Measurements from ENCODE around the gene MYCL.
"Not testable (repeated sequence)": the region's sequence is repeated elsewhere in the genome, so short reads cannot be mapped to it uniquely, and the experiment has no call there.

Gene MYCL

DNA sequence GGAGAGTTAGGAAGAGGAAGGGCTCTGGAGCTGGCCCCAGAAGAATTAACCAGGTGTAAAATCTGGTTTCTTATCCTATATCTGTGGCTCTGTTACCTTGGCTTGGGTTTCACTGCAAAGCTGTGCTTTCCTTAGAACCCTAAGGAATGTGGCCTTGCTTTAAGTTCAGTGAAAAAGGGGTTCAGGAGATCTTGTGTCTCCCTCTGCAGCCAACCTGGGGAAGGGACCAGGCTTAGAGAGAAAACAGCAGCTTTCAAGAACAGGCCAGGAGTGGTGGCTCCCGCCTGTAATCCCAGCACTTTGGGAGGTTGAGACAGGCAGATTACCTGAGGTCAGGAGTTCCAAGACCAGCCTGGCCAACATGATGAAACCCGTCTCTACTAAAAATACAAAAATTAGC is 16.1 kb upstream of the MYCL start:
- DNase-seq = no peak

DNA sequence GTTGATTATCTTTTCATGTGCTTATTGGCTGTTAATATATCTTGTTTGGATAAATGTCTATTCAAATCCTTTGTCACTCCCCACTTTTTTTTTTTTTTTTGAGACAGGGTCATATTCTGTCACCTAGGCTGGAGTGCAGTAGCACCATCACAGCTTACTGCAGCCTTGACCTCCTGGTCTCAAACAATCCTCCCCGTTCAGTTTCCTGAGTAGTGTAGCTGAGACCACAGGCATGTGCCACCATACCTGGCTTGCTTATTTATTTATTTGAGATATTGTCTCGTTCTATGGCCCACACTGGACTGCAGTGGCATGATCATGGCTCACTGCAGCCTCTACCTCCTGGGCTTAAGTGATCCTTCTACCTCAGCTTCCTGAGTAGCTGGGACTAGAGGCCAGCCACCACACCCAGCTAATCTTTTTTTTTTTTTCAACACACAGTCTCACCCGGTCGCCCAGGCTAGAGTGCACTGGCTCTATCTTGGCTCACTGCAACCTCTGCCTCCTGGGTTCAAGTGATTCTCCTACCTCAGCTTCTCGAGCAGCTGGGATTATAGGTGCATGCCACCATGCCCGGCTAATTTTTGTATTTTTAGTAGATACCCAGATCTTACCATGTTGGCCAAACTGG is 13.9 kb upstream of the MYCL start:
- DNase-seq = no peak

DNA sequence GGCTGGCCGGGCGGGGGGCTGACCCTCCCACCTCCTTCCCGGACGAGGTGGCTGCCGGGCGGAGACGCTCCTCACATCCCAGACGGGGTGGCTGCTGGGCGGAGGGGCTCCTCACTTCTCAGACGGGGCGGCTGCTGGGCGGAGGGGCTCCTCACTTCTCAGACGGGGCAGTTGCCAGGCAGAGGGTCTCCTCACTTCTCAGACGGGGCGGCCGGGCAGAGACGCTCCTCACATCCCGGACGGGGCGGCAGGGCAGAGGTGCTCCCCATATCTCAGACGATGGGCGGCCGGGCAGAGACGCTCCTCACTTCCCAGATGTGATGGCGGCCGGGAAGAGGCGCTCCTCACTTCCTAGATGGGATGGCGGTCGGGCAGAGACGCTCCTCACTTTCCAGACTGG is 11.4 kb upstream of the MYCL start:
- not testable (repeated sequence) for DNase-seq

DNA sequence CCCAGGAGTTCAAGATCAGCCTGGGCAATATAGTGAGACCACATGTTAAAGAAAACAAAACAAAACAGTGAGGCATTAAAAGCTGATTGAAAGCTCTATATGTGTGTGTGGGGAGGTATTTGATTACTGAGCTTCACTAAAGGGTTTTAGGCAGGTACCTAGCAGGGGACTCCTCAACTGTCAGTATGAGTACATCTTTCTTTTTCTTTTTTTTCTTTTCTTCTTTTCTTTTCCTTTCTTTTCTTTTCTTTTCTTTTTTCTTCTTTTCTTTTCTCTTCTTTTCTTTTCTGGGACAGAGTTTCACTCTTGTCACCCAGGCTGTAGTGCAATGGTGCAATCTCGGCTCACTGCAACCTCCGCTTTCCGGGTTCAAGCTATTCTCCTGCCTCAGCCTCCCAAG is 8.5 kb upstream of the MYCL start:
- DNase-seq = no peak

DNA sequence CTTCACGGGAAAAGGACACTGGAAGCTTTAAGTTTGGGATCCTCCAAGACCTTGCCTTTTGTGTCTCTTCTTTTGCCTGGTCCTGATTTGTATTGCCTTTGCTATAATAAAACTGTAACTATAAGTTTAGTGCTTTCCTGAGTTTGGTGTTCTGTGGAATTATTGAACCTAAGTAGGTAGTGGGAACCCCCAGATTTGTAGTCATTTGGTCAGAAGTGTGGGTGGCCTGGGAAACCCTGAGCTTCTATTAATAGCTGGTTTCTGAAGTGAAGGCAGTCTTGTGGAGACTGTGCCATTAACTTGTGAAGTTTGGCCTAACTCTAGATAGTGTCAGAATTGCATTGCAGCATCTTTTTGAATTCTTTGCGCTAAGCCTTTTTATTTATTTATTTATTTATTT is 6.8 kb upstream of the MYCL start:
- DNase-seq = no peak

DNA sequence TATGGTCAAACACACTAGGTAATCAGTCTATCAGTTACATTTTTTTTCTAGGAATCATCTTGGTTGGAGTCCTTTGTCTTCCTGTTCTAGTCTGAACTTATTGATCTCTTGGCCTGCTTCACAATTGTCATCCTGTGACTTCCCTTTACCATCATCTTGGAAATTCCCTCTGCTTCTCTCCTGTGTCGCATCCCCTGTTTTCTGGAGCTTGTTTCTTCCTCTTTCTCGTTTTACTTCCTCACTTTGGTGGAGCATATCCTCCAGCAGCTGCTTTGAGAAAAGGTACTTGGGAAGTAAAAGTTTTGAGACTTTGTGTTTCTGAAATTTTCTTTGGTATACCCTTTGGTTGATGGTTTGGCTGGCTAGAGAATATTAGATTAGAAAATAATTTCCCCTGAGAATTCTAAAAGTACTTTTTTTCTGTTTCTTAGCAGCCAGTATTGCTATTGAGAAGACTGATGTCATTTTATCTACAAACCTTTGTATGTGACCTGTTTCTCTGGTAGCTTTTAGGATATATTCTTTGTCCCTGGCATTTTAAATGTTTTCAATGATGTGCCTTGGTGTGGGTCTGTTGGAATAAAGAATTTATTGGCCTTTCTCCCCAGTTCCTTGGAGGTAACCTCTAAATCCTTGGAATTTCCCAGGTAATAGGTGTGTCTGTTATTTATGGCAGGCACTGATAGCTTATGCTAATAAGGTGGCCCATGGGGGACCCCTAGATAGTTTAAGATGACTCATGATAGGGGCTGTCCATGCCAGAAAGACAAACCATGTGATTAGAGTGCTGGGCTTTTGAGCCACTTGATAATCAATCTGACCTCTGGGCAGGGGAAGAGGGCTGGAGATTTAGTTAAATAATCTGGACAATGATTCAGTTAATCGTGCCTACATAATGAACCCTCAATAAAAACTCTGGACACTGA is 6.1 kb upstream of the MYCL start:
- DNase-seq = no peak

DNA sequence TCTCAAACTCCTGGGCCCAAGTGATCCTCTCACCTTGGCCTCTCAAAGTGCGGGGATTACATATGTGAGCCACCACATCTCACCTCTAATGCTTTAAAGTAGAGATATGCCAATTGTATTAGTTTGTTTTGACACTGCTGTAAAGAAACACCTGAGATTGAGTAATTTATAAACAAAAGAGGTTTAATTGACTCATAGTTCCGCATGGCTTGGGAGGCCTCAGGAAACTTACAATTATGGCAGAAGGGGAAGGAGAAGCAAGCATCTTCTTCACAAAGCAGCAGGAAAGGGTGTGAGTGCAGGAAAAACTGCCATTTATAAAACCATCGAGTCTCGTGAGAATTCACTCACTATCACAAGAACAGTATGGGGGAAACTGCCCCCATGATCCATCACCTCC is 3.5 kb upstream of the MYCL start:
- no peak for DNase-seq

DNA sequence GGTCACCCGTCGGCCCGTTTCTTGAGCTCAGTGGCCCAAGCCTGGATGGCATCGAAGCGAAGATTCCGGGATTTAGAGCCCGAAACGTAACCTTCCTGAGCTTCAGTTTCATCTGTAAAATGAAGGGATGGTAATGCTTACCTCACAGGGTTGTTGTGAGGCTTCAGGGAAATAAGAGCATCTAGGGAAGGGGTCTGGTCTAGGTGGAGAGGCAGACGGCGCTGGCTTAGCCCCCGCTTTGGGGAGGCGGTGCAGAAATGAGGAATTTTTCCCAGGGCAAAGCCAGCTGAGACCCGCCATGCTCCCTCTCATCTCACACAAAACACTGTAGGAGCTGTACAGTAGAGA is 717 bp upstream of the MYCL start:
- DNase-seq = no peak

DNA sequence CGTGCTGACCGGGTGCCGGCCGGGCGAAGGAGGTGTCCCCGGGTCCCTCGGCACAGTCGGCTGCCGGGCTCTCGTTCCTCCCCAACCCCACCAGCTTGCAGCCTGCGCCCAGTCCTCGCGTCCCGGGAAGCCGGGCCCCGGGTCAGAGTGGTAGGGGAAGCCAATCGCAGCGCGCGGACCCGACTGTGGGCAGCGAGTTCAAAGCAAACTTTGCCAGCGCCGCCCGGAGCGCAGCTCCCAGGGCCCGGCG is 328 bp downstream of the MYCL start:
- DNase-seq = no peak

DNA sequence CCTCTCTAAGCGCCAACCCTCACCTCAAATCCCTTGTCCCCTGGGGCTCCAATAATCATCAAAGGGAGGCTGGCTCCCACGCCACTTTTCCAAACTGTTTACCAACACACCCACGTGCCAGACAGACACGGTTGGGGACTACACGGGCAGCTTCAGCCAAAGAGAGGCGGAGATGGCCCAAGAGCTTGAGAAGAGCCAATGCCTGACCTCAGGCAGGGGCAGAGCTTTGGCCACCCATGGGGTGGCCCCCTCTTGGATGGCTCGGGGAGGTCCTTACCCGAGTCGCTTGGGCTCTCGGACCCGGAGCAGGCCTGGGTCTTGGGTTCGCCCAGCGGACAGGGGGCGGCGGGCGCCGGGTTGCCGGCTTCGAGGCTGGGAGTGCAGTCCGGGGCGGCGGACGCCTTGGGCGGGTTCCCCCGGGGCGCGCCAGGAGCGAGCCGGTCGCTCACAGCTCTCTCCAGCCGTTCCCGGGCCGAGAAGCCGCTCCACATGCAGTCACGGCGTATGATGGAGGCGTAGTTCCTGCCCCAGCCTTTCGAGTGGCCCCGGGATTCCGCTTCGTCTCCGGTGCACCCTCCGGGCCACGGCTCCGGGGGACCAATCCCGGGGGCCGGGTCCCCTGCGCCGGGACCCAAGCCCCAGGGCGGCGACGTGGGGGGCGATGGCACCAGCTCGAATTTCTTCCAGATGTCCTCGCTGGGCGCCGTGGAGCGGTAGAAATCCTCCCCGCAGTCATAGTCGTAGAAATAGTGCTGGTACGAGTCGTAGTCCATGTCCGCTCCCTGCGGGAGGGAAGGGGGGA is 854 bp downstream of the MYCL start:
- DNase-seq = no peak

DNA sequence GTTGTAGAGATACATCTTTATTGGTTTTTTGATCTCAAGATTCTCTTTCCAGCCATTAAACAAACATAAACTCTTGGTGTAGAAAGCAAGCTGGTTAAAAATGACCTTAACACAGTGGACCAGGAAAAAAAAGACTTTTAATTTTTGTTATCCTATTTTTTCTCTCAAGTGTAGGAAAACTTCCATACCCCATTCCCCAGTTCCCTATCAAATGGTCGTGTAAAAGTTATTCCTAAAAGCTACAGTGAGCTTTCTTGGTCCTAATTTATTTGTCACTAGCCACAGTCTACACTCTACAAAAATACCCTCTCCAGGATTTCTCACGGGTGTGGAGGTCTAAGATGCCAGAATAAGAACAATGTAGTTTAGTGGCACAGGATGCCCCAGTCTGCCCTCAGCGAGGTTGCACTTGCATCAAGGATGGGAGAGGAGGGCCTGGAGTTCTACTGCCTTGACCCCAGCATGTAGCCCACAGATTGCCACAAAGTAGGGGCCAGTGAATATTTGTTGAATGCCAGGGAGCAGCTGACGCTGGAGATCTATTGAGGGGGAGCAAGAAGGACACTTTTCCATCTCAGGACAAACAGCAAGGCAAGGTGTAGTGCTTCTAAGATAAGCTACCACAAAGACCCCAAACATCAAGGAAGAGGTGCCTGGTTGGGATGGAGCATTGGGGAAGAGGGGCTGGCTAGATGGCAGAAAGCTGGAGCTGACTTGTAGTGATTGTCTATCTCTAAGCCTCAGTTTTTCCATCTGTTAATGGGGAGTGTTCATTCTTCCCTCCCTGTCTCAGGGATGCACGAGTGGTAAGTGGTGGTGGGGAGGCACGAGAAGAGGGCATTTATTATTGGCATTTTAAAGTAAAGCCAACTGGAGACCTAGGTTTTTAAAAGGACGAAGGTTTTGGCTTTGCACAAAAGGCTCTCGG is 1.8 kb downstream of the MYCL start:
- no peak for DNase-seq

DNA sequence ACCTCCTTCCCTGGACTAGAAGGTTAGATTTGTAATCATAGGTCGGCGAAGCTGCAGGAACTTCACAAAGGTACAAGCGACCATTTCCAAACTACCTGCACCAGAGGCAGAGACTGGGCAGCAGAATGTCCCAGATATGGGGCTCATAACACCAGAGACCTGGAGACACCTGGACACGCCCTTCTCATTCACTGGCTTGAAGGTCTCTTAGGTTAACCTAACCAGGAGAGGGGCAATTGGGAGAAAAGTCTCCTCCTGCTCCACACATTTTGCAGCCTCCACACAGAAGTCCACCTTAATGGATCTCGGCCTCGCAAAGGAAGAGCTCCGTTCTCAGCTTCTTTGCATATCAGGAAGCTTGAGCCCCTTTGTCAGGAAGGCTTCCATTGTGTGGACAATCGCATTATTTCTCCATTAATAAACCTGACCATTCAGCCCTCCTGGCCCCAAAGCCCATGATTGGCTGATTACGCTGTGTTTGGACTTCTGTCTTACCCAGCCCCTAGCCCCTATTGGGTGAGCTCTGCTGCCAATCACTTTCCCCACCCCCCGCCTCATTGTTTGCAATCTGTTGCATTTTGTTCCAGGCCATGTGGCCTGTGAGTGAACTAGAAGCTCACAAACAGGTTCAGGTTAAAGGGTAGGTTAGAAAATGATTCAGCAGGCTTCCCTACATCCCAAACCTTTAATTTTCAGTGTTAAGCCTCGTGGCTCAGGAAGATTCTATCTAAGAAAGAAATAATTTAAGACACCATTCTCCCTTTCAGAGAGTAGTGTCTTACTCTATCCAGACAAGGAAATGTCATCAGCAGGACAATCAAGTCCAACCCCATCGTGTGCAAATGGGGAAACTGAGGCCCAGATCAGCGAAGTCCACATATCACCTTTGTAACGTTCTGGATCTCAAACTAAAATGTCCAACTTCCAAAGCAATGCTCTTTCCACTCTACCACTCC is 2.8 kb downstream of the MYCL start:
- no peak for DNase-seq

DNA sequence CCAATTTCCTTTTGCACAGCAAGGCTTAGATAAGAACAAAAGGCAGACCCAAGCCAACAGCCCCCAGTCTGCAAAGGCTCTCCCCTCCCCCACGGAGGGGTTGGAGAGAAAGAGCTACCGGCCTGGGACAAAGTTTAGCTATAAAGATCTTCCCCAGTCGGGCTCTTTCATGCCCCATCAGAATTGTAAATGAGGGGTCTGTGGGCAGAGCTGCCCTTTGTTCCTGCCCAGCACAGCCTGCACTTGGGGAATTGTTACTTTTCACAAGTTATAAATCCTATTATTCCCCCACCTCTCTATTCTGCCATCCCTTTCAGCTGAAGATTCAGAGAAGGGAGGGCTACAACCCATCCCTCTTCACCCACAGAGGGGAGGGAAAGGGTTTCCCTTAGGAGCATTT is 3.5 kb downstream of the MYCL start:
- DNase-seq = no peak

DNA sequence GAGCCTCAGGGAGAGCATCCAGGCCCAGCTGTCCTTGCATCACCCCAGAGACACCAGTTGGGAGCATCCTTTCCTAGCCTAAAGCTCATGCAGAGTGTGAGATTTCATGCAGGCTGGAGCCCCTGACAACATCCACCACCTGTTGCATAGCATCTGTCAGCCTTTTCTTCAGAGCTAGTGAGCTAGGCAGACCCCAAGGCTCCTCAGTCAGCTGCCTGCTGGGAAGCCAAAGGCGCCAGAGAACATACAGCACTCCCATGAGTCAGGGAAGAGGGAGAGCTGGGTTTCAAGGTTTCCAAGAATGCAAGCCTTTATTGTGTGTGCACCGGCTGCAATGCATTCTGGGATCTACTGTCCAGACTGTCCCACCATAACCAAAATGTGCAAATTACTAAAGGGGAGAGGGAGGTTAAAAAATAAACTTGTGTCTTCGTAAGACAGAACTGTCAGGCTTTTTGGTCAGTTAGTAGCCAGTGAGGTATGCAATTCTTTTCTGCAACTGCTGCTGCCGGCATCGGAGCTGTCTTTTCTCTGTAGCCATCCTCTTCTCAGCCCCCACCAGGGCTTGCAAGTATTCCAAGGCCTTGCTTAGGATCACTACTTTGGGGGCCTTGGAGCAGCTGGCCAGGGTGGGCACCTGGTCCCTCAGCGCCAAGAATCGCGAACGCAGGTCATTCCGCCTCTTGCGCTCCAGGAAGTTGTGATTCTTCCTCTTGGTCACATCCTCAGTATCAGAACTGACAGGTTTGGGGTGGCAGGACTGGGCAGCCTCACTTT is 4.6 kb downstream of the MYCL start:
- no peak for DNase-seq

DNA sequence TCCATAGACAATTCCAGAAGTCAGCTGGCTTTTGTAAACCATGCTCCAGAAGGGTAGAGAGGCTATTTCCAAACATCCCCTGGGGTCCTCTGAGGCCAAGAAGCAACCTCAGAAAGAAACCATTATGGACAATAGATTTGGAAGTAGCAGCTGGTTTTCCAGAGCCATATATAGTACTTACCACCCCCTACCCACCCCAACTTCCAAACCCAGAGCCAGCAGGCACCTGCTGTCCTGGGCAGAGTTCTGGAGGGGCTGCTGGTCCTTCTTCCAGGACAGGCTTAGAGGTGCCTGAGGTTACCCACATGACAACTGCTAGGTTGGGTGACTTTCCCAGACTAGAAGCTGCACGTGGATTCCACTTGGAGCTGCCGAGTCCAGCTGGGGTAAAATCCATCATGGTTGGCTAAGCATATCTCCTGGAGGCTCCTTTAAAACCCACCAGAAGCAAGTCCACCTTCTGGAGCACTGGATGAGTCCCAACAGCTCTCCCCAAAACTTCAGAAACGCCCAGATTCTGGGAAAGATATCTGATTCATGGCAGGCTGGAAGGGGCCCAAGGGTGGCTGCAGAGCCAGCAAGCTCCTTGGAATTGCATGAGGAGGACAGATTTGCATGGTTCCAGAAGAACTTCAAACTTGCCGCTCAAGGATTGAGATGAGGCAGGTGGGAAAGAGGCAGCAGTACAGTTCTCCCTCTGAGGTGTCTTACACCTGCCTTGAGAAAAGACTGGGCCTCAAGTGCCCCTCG is 5.8 kb downstream of the MYCL start:
- DNase-seq = no peak

DNA sequence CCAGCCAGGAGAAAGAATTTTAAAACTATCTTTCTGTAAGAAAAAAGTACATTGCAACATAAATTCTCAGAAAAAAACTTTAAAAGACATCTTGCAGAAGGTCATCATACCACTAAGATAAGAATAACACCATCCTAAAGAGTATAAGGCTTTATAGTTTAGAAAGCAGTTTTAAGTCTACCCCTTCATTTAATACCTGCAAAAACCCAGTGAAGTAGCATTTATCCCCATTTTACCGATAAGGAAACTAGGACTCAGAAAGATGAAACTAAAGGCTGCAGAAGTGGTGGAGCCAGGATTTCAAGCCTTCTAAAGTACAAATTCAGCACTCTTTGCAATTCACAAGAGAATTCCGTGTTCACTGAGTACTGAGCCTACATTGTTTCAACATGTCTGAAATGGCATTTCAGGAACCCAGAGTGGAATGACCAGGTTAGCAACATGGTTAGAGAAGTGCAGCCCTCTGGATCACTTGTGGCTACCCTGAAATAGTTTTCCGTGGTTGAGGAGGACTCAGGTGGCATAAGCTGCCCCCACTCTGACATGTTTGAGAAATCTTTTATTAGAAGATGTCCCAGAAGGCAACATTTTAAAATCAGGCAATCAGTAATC is 6.7 kb downstream of the MYCL start:
- DNase-seq = no peak

DNA sequence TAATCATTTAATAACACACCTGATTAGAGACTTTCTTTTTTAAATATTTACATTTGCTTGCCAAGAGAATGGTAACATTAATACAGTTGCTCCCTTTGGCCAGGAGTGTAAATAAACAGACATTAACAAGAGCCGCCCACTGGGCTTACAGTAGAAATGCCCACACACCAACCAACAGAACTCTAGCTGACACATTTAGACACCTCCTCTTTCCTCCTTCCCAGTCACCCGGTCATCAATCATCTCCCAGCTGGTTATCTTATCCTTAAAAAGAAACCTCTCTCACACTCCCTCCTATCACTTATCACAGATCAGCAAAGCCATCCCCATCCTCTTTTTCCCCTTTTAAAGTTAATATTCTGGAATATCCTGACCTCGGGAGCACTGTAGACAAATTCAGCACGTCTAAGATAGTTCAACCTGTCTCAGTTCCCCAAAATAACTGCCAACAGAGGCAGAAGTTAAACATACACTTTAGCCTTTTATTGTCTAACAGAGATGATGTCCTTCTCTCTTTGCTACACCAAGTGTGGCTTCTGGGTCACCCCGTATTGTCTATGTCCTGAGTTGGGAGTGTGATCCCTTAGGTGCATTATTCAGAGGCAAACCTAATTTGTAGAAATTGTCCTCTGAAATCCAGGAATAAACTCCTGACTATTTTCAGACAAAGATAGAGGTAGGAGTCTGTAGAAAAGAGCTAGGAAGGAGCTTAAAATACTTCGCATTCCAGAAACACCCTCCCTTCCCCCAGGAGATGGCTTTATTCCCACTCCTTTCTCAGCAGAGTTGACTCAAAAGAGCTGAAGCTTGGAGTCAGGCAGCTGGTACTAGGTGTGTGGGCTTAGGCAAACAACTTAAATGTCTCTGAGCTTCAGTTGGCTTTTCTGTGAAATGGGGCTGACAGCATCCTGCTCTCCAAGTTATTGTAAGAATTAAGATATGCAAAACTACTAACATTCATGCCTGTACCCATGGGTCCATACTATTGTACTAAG is 8.8 kb downstream of the MYCL start:
- no peak for DNase-seq

DNA sequence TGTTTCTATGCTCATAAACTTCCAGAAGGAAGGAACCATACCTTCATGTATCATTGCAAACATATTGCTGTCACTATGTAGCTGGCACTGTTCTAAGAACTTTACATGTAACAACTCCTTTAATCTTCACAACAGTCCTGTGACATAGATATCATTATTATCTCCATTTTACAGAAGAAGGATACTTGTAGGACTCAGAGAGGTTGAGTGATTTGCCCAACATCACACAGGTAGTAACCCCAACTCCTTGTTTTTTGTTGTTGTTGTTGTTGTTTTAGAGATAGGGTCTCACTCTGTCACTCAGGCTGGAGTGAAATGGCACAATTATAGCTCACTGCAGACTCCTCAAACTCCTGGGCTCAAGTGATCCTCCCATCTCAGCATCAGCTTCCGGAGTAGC is 10.8 kb downstream of the MYCL start:
- no peak for DNase-seq

DNA sequence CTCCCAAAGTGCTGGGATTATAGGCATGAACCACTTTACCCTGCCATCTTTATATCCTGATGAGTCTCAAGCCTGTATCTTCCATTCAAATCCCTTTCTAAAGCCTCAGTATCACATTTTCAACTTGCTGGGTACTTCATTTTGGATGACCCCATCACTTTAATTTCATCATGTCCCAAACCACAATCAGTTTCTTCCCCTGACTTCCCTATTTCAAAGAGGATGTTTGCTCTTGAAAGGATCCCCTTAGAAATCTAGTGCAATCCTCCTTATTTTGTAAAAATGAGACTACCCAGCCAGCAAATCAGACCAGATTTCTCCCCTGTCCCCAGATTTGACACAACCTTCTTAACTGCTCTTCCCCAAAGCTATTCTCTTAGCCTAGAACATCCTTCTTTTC is 11.4 kb downstream of the MYCL start:
- no peak for DNase-seq

Measured in activated gamma-delta T cell treated with Interleukin-2 at 50 U/mL for 16 hours (primary cell).